GM21786 (cell line): ENCODE measurements around the gene CRYGS.

ENCODE experiments used
- ATAC-seq: cut with Tn5 transposase; IDR thresholded peaks from one replicate; pipeline ENCODE4 v1.9.1; 2021; ENCODE audit not compliant: unreplicated experiment

Gene CRYGS

DNA sequence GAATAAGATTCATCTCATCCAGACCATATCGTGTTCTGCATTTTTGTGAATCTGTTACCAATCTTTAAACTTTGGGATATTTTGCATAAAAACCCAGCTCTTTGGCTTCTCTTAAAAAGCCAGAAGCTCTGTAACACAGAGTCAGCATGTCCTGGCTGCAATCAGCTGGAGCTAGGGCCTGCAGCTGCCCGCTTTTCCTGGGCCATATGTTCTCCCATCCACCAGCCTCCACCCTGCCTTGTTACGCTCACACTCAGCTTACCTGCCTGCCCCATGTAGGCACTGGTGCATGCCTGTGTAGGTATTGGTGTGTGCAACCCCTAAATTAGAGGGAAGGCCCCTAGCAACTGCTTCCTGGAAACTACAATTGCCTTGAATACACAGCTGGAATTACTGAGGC lies 48.2 kb downstream of the CRYGS start:
- ATAC-seq = no peak

DNA sequence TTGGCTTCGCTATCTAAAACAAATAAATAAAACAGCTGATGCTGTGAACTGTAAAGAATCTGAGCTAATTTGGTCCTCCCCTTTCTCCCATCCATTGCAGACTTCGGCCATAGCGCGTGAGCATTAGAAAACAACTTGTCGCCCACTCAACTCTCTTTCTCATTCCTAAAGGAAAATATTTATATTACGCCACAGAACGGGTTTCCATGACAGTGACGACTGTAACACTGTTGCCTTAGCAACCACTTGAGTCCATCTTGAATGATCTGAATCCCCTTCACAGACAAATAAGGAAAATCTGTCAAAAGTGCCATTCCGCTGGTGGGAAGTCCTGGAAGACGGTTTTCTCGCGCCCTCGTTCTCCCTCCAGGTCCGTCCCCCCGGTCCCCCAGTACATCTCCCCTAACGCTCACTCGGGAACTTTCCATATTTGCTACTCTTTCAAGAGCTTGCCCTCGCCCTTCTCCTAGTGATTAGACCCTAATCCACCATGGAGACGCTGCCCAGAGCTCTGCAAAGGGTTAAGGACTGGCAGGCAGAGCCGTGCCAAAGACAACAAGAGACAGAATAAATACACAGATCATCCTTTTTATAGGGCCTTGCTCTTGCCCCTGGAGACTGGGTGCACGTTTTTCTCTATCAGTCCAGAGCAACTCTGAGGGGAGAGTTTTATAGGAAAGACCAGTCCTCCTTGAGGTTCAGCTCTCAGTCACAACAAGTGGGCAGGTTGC lies 50.5 kb downstream of the CRYGS start:
- ATAC-seq = no peak

DNA sequence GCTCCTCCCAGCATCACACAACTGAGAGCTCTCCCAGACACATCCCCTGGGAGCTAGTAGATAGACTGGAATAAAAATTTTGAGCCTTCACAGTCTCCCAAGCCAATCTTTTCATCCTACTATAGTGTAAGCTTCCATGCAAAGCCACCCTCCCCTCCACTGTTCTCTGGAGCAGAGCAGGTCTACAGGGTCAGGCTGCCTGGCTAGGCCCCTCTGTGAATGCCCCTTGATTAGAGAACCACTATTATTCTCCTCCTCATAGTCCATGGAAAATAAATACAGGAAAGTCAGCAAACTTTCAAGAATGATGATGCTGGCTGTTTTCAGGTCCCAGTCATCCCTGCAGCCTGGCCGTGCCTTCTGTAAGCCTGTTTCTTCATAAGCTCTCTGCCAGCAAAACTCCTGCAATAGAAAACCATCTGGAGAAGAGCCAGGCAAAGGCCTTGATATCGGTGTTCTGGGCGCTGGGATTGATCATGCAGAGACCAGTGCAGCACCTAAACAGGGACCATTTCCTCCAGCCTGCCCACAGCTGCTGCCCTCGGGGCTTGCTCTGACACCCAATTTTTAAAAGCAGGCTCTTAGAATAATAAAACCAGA lies 51.7 kb downstream of the CRYGS start:
- ATAC-seq = no peak

DNA sequence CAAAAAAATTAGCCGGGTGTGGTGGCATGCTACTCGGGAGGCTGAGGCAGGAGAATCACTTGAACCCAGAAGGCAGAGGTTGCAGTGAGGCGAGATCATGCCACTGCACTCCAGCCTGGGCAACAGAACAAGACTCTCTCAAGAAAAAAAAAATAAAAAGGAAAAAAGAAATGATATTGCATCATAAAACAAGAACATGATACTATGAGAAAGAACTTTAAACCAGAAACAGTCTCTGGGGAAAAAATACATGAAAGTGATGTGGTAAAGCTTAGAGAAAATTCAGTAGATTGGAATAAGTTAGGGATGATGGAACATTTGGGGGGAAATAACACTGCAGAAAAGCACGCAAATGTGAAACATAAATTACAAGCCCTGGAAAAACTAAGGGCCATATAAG lies 54.7 kb downstream of the CRYGS start:
- no peak for ATAC-seq
